ENCODE results near the gene TRIM63.

GRCh38 chr1:26025060-26025459 lies 42.4 kb downstream of the TRIM63 start:
- TF ChIP-seq, protein P1, sequence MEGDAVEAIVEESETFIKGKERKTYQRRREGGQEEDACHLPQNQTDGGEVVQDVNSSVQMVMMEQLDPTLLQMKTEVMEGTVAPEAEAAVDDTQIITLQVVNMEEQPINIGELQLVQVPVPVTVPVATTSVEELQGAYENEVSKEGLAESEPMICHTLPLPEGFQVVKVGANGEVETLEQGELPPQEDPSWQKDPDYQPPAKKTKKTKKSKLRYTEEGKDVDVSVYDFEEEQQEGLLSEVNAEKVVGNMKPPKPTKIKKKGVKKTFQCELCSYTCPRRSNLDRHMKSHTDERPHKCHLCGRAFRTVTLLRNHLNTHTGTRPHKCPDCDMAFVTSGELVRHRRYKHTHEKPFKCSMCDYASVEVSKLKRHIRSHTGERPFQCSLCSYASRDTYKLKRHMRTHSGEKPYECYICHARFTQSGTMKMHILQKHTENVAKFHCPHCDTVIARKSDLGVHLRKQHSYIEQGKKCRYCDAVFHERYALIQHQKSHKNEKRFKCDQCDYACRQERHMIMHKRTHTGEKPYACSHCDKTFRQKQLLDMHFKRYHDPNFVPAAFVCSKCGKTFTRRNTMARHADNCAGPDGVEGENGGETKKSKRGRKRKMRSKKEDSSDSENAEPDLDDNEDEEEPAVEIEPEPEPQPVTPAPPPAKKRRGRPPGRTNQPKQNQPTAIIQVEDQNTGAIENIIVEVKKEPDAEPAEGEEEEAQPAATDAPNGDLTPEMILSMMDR (IDR thresholded peaks at IDR 0.05): no peak
- TF ChIP-seq POLR2AphosphoS5 (IDR thresholded peaks at IDR 0.05; ENCODE audit: low read depth, low read length): no peak
- no peak for TF ChIP-seq TCF7L2 (IDR thresholded peaks at IDR 0.05; ENCODE audit: low read depth, low read length)
- TF ChIP-seq SIN3A (IDR thresholded peaks at IDR 0.05; ENCODE audit: borderline replicate concordance, insufficient read depth, low read depth, low read length): no peak
- TF ChIP-seq REST (IDR thresholded peaks at IDR 0.05; ENCODE audit: insufficient read depth in 1 of 2, low read depth in 2 of 2, low read length in 1 of 2): no peak

All from Panc1 (cell line).